ENCODE measurements around the gene HBEGF.

GRCh38 chr5:140292212-140293036, 54.0 kb downstream of the HBEGF start:
- no peak for TF ChIP-seq POLR2A (IDR thresholded peaks at IDR 0.05)
- TF ChIP-seq CTCF (IDR thresholded peaks at IDR 0.05): no peak
